Breast epithelium (tissue), 3 donors: ENCODE results near the gene TMSB10.

Source experiments
- POLR2A ChIP-seq: fragments of 450-650 bp; IDR thresholded peaks from one replicate; pipeline ENCODE4 v1.6.1; 2016; ENCODE audit warnings: antibody characterized with exemption, mild to moderate bottlenecking, moderate library complexity
- TF ChIP-seq, protein P1 (sequence below), 3 donors: fragments of 450-650 bp; IDR thresholded peaks; one replicate each; pipeline ENCODE4 v1.5.1; 2016 to 2017; ENCODE audit warnings: antibody characterized with exemption in 3 of 3, mild to moderate bottlenecking in 3 of 3, moderate library complexity in 3 of 3

GRCh38 chr2:84906900-84907714 is 1.7 kb downstream of the TMSB10 start:
- TF ChIP-seq, protein P1, sequence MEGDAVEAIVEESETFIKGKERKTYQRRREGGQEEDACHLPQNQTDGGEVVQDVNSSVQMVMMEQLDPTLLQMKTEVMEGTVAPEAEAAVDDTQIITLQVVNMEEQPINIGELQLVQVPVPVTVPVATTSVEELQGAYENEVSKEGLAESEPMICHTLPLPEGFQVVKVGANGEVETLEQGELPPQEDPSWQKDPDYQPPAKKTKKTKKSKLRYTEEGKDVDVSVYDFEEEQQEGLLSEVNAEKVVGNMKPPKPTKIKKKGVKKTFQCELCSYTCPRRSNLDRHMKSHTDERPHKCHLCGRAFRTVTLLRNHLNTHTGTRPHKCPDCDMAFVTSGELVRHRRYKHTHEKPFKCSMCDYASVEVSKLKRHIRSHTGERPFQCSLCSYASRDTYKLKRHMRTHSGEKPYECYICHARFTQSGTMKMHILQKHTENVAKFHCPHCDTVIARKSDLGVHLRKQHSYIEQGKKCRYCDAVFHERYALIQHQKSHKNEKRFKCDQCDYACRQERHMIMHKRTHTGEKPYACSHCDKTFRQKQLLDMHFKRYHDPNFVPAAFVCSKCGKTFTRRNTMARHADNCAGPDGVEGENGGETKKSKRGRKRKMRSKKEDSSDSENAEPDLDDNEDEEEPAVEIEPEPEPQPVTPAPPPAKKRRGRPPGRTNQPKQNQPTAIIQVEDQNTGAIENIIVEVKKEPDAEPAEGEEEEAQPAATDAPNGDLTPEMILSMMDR (IDR thresholded peaks at IDR 0.05), result no peak
- TF ChIP-seq POLR2A, result no peak
